Hepatocyte (in vitro differentiated cells): ENCODE results near the gene TRAF7. TPM values are rescaled to one million over a fixed set of nuclear protein-coding genes. Genes with fewer than 3 reads are reported as not detected.
"Not testable (repeated sequence)": the region's sequence is repeated elsewhere in the genome, so short reads cannot be mapped to it uniquely, and the experiment has no call there.

ENCODE experiments used
- DNase-seq: peaks from one replicate; pipeline ENCODE4 v3.0.0-alpha.2; 2016; ENCODE audit warnings: low spot score
- H2AFZ ChIP-seq: fragments of 200-600 bp; sonication (generic); 2 replicates; pipeline ENCODE4 v1.6.0; 2016; ENCODE audit warnings: antibody characterized with exemption, mild to moderate bottlenecking
- H3K27ac ChIP-seq: fragments of 200-600 bp; sonication (generic); 2 replicates; pipeline ENCODE4 v1.5.1; 2016; ENCODE audit warnings: mild to moderate bottlenecking
- H3K27me3 ChIP-seq: fragments of 200-600 bp; sonication (generic); 2 replicates; pipeline ENCODE4 v1.6.1; 2016
- H3K36me3 ChIP-seq: fragments of 200-600 bp; sonication (generic); replicated peaks from 2 replicates; pipeline ENCODE4 v1.5.1; 2016; ENCODE audit warnings: low read depth; ENCODE audit not compliant: insufficient read depth
- H3K4me1 ChIP-seq: fragments of 200-600 bp; sonication (generic); 2 replicates; pipeline ENCODE4 v1.5.1; 2016; ENCODE audit warnings: mild to moderate bottlenecking, moderate library complexity; ENCODE audit not compliant: insufficient read depth
- H3K4me2 ChIP-seq: fragments of 200-600 bp; sonication (generic); 2 replicates; pipeline ENCODE4 v1.6.0; 2016
- H3K4me3 ChIP-seq: fragments of 200-600 bp; sonication (generic); 2 replicates; pipeline ENCODE4 v1.5.1; 2016; ENCODE audit warnings: mild to moderate bottlenecking
- H3K79me2 ChIP-seq: fragments of 200-600 bp; sonication (generic); 2 replicates; pipeline ENCODE4 v1.6.0; 2017; ENCODE audit warnings: mild to moderate bottlenecking
- H3K9me2 ChIP-seq: fragments of 200-600 bp; sonication (generic); replicated peaks from 2 replicates; pipeline ENCODE4 v1.6.0; 2017; ENCODE audit warnings: mild to moderate bottlenecking; ENCODE audit not compliant: insufficient read depth
- H3K9me3 ChIP-seq: fragments of 200-600 bp; sonication (generic); 2 replicates; pipeline ENCODE4 v1.5.1; 2016; ENCODE audit warnings: low read depth, mild to moderate bottlenecking
- H4K20me1 ChIP-seq: fragments of 200-600 bp; sonication (generic); 2 replicates; pipeline ENCODE4 v1.6.0; 2016; ENCODE audit warnings: mild to moderate bottlenecking; ENCODE audit not compliant: insufficient read depth, poor library complexity, severe bottlenecking
- CTCF ChIP-seq: fragments of 200-600 bp; sonication (generic); IDR thresholded peaks from 2 replicates; pipeline ENCODE4 v1.5.1; 2016; ENCODE audit warnings: antibody characterized with exemption, mild to moderate bottlenecking; ENCODE audit not compliant: poor library complexity
- EZH2 ChIP-seq: fragments of 200-600 bp; sonication (generic); IDR thresholded peaks from 2 replicates; pipeline ENCODE4 v1.6.1; 2016; ENCODE audit warnings: antibody characterized with exemption, mild to moderate bottlenecking, borderline replicate concordance
- EZH2phosphoT487 ChIP-seq: fragments of 200-600 bp; sonication (generic); IDR thresholded peaks from one replicate; pipeline ENCODE4 v1.6.1; 2018; ENCODE audit warnings: antibody characterized with exemption, mild to moderate bottlenecking, low read depth, moderate library complexity; ENCODE audit not compliant: unreplicated experiment, severe bottlenecking
- WGBS: methylation state at CpG from one replicate; pipeline ENCODE4 v1.1.6; 2016; ENCODE audit warnings: low lambda C conversion rate; ENCODE audit errors: missing lambda C conversion rate; 5-methylcytosine and 5-hydroxymethylcytosine counted together
- polyA plus RNA-seq: library from polyadenylated mRNA; unstranded; fragments of >200 nt; fragmentation: Nextera tagmentation; extraction: Ambion mirVana; gene quantifications from 2 replicates; pipeline ENCODE4 v1.2.1, GENCODE V29; 2016
- total RNA-seq: library from RNA; depleted of rRNA; stranded (reverse); fragments of >200 nt; gene quantifications from 2 replicates; pipeline ENCODE4 v1.2.3, GENCODE V29; 2014

TRAF7 gene
- total and polyA plus RNA-seq, 2 experiments from 2014 or later, result 37.4 to 55.1 TPM

GRCh38 chr16:2135770-2136490 is 19.7 kb upstream of the TRAF7 start, which contains the start of gene PKD1:
Gene PKD1, minus strand, starts transcription at chr16:2135898. Its CDS starts 209 bp downstream, at chr16:2135689.
- peaks cover 21% of the 10 kb centered on the region for H3K79me2 ChIP-seq
- not testable (repeated sequence) for H3K9me3 ChIP-seq, H3K27me3 ChIP-seq, H4K20me1 ChIP-seq, H3K36me3 ChIP-seq, H3K9me2 ChIP-seq, H3K4me1 ChIP-seq
- H3K4me3 ChIP-seq, result peak within 1 kb of the TSS; percentile 52
- peak within 1 kb of the TSS; percentile 51 for H2AFZ ChIP-seq
- peak; percentile 94 for DNase-seq
- H3K4me2 ChIP-seq, result peak within 1 kb of the TSS; percentile 73
- 2% methylated on average over 43 of the region's 81 CpGs for WGBS
- H3K27ac ChIP-seq, result peak within 1 kb of the TSS; percentile 62

GRCh38 chr16:2142942-2143877 is 12.4 kb upstream of the TRAF7 start:
- Histone ChIP-seq H3K79me2 (no peaks in the 10 kb centered on the region), H2AFZ (no peak overlapping the region), H3K4me2 (no peak overlapping the region), H3K4me1 (peaks cover 6% of the 10 kb centered on the region), H3K9me2 (no peaks in the 10 kb centered on the region), H3K9me3 (no peaks in the 10 kb centered on the region), H4K20me1 (no peaks in the 10 kb centered on the region), H3K27me3 (no peaks in the 10 kb centered on the region), H3K27ac (no peak overlapping the region), H3K36me3 (no peaks in the 10 kb centered on the region), H3K4me3 (no peak overlapping the region)
- no peak for TF ChIP-seq CTCF
- no peak for TF ChIP-seq EZH2phosphoT487
- no peak for TF ChIP-seq EZH2
- 81% methylated on average over 31 of the region's 31 CpGs for WGBS
- peak; percentile 6 for DNase-seq

GRCh38 chr16:2143878-2144485 is 11.6 kb upstream of the TRAF7 start:
- H3K36me3 ChIP-seq, result no peaks in the 10 kb centered on the region
- TF ChIP-seq EZH2, result no peak
- H3K27ac ChIP-seq, result no peak overlapping the region
- H3K9me2 ChIP-seq, result no peaks in the 10 kb centered on the region
- no peak overlapping the region for H3K4me2 ChIP-seq
- no peak overlapping the region for H3K4me3 ChIP-seq
- no peaks in the 10 kb centered on the region for H3K79me2 ChIP-seq
- WGBS, result 84% methylated on average over 17 of the region's 17 CpGs
- peaks cover 2% of the 10 kb centered on the region for H4K20me1 ChIP-seq
- H3K9me3 ChIP-seq, result no peaks in the 10 kb centered on the region
- no peak overlapping the region for H2AFZ ChIP-seq
- H3K27me3 ChIP-seq, result no peaks in the 10 kb centered on the region
- peak; percentile 5 for DNase-seq
- peaks cover 11% of the 10 kb centered on the region for H3K4me1 ChIP-seq

GRCh38 chr16:2145843-2146242 is 9.7 kb upstream of the TRAF7 start:
- Histone ChIP-seq H3K4me1 (peaks cover 28% of the 10 kb centered on the region), H3K9me2 (no peaks in the 10 kb centered on the region), H3K4me3 (no peak overlapping the region), H2AFZ (no peak overlapping the region), H3K79me2 (peaks cover 3% of the 10 kb centered on the region), H3K9me3 (no peaks in the 10 kb centered on the region), H3K4me2 (no peak overlapping the region), H3K36me3 (no peaks in the 10 kb centered on the region), H3K27ac (no peak overlapping the region), H3K27me3 (no peaks in the 10 kb centered on the region), H4K20me1 (peaks cover 21% of the 10 kb centered on the region)
- WGBS, result 73% methylated on average over 5 of the region's 5 CpGs
- DNase-seq, result no peak
- TF ChIP-seq EZH2, result no peak
- no peak for TF ChIP-seq CTCF
- no peak for TF ChIP-seq EZH2phosphoT487
